H1 (cell line): ENCODE measurements around the gene HINT3. TPM values are rescaled to one million over a fixed set of nuclear protein-coding genes. Genes with fewer than 3 reads are reported as not detected.

Source experiments
- CTCF ChIA-PET: fragments of 300-600 bp; sonication (Branson Sonifier 250); formaldehyde crosslinking; loops from one replicate; lab custom pipeline; 2021; ENCODE audit not compliant: partially characterized antibody; lab: Charles Lee
- POLR2A ChIA-PET: fragments of 300-600 bp; sonication (Branson Sonifier 250); formaldehyde crosslinking; loops from one replicate; lab custom pipeline; 2021; ENCODE audit warnings: inconsistent platforms; ENCODE audit not compliant: partially characterized antibody; lab: Charles Lee
- DNase-seq, 2 experiments: peaks; one replicate each; pipeline versions ENCODE4 v3.0.0 to v3.0.0-alpha.2; 2010 to 2022; ENCODE audit warnings: low spot score in 2 of 2, low read depth in 1 of 2, mixed read lengths in 1 of 2
- FAIRE-seq: peaks from 2 replicates; lab custom pipeline; 2011; peaks lifted over from hg19 to GRCh38; lab: Jason Lieb, UNC
- H2AFZ ChIP-seq: 2 replicates; pipeline ENCODE4 v1.8.1; 2012; ENCODE audit warnings: low read length, inconsistent platforms
- H2AK5ac ChIP-seq: 2 replicates; pipeline ENCODE4 v1.6.1; 2013; ENCODE audit warnings: low read depth, low read length
- H2BK120ac ChIP-seq: replicated peaks from 2 replicates; pipeline ENCODE3; 2013; ENCODE audit warnings: low read depth, low read length, inconsistent platforms
- H2BK12ac ChIP-seq: 2 replicates; pipeline ENCODE4 v1.6.1; 2013; ENCODE audit warnings: low read depth, low read length
- H2BK15ac ChIP-seq: 2 replicates; pipeline ENCODE4 v1.6.1; 2013; ENCODE audit warnings: low read length
- H2BK20ac ChIP-seq: 2 replicates; pipeline ENCODE4 v1.6.1; 2013; ENCODE audit warnings: low read length
- H2BK5ac ChIP-seq: 2 replicates; pipeline ENCODE4 v1.6.1; 2013; ENCODE audit warnings: low read depth, low read length
- H3K14ac ChIP-seq: 2 replicates; pipeline ENCODE4 v1.6.1; 2013; ENCODE audit warnings: inconsistent platforms; ENCODE audit not compliant: insufficient read length
- H3K18ac ChIP-seq: 2 replicates; pipeline ENCODE4 v1.6.1; 2013; ENCODE audit warnings: low read length; ENCODE audit errors: extremely low read depth
- H3K23ac ChIP-seq: 2 replicates; pipeline ENCODE4 v1.6.1; 2013; ENCODE audit warnings: inconsistent platforms; ENCODE audit not compliant: insufficient read length
- H3K23me2 ChIP-seq: 2 replicates; pipeline ENCODE4 v1.6.1; 2013; ENCODE audit warnings: low read depth, low read length
- H3K27ac ChIP-seq: 2 replicates; pipeline ENCODE4 v1.6.1; 2011; ENCODE audit warnings: low read depth, low read length, inconsistent platforms
- H3K27me3 ChIP-seq, 4 experiments: replicated peaks in 1 of 4; 1 replicate in 1 of 4; 2 replicates in 3 of 4; pipeline versions ENCODE4 v1.6.1 to v1.8.1; 2011 to 2013; ENCODE audit warnings: low read length in 3 of 4, mild to moderate bottlenecking in 3 of 4, inconsistent platforms in 2 of 4, mixed read lengths in 2 of 4, moderate library complexity in 1 of 4; ENCODE audit not compliant: control insufficient read depth in 3 of 4, insufficient read depth in 3 of 4; ENCODE audit errors: extremely low read depth in 1 of 4
- H3K36me3 ChIP-seq, 4 experiments: 2 replicates each; pipeline versions ENCODE4 v1.6.1 to v1.8.1; 2011 to 2013; ENCODE audit warnings: mild to moderate bottlenecking in 4 of 4, low read length in 3 of 4, moderate library complexity in 2 of 4, control low read depth in 1 of 4, inconsistent platforms in 1 of 4; ENCODE audit not compliant: insufficient read depth in 4 of 4, control insufficient read depth in 2 of 4
- H3K4ac ChIP-seq: replicated peaks from 2 replicates; pipeline ENCODE3; 2013; ENCODE audit warnings: low read length, low read depth, mixed read lengths, inconsistent platforms; ENCODE audit not compliant: insufficient read length
- H3K4me1 ChIP-seq, 4 experiments: replicated peaks in 1 of 4; 1 replicate in 1 of 4; 2 replicates in 3 of 4; pipeline versions ENCODE4 v1.6.1 to v1.8.1; 2011 to 2013; ENCODE audit warnings: low read length in 3 of 4, inconsistent platforms in 2 of 4, mixed read lengths in 1 of 4; ENCODE audit not compliant: insufficient read depth in 4 of 4, control insufficient read depth in 3 of 4
- H3K4me2 ChIP-seq, 2 experiments: 2 replicates each; pipeline versions ENCODE4 v1.6.1 to v1.8.1; 2011 to 2013; ENCODE audit warnings: low read depth in 2 of 2, low read length in 2 of 2, control low read depth in 1 of 2, inconsistent platforms in 1 of 2, mild to moderate bottlenecking in 1 of 2; ENCODE audit not compliant: insufficient read depth in 1 of 2
- H3K4me3 ChIP-seq, 4 experiments: fragments of 200-600, 300-600 bp in 1 of 4; sonication (generic), shearing (Covaris generic), sonication (Bioruptor Twin) in 1 of 4; 2 replicates each; pipeline versions ENCODE4 v1.5.1 to v1.8.1; 2011 to 2016; ENCODE audit warnings: low read length in 4 of 4, low read depth in 3 of 4, control low read depth in 2 of 4, inconsistent platforms in 2 of 4, mild to moderate bottlenecking in 2 of 4, mixed read lengths in 1 of 4, moderate library complexity in 1 of 4; ENCODE audit not compliant: insufficient read depth in 2 of 4; ENCODE audit errors: extremely low read depth in 1 of 4
- H3K56ac ChIP-seq: replicated peaks from 2 replicates; pipeline ENCODE3; 2013; ENCODE audit warnings: low read depth, mild to moderate bottlenecking, mixed read lengths, low read length, inconsistent platforms; ENCODE audit not compliant: insufficient read length
- H3K79me1 ChIP-seq: 2 replicates; pipeline ENCODE4 v1.6.1; 2013; ENCODE audit warnings: low read depth, low read length, control low read depth
- H3K79me2 ChIP-seq, 2 experiments: 2 replicates each; pipeline versions ENCODE4 v1.6.1 to v1.8.1; 2012 to 2013; ENCODE audit warnings: low read length in 2 of 2, mild to moderate bottlenecking in 2 of 2, inconsistent platforms in 1 of 2; ENCODE audit not compliant: insufficient read depth in 2 of 2, control insufficient read depth in 1 of 2
- H3K9ac ChIP-seq, 4 experiments: replicated peaks in 1 of 4; 1 replicate in 1 of 4; 2 replicates in 3 of 4; pipeline versions ENCODE4 v1.6.1 to v1.8.1; 2011 to 2013; ENCODE audit warnings: low read depth in 3 of 4, low read length in 3 of 4, control low read depth in 2 of 4, mild to moderate bottlenecking in 2 of 4, moderate library complexity in 2 of 4, inconsistent platforms in 1 of 4; ENCODE audit errors: extremely low read depth in 1 of 4
- H3K9me3 ChIP-seq, 2 experiments: 2 replicates each; pipeline versions ENCODE4 v1.6.1 to v1.8.1; 2012 to 2013; ENCODE audit warnings: mild to moderate bottlenecking in 2 of 2, moderate library complexity in 2 of 2, control low read depth in 1 of 2, inconsistent platforms in 1 of 2, low read depth in 1 of 2, low read length in 1 of 2, mixed read lengths in 1 of 2; ENCODE audit not compliant: insufficient read depth in 2 of 2
- H4K20me1 ChIP-seq, 2 experiments: replicated peaks in 1 of 2; 2 replicates each; pipeline versions ENCODE3 to v1.8.1; 2011 to 2013; ENCODE audit warnings: inconsistent platforms in 2 of 2, low read length in 2 of 2, mild to moderate bottlenecking in 1 of 2; ENCODE audit not compliant: insufficient read depth in 2 of 2, control insufficient read depth in 1 of 2
- H4K5ac ChIP-seq: 2 replicates; pipeline ENCODE4 v1.6.1; 2013; ENCODE audit warnings: low read length, low read depth, mixed read lengths, inconsistent platforms; ENCODE audit not compliant: insufficient read length
- H4K8ac ChIP-seq: 2 replicates; pipeline ENCODE4 v1.8.0; 2013; ENCODE audit warnings: mild to moderate bottlenecking, moderate library complexity, low read length, inconsistent platforms; ENCODE audit not compliant: insufficient read depth; ENCODE audit errors: extremely low read depth
- H4K91ac ChIP-seq: replicated peaks from 2 replicates; pipeline ENCODE3; 2013; ENCODE audit warnings: low read length, mixed read lengths, inconsistent platforms; ENCODE audit not compliant: insufficient read length
- ASH2L ChIP-seq: fragments of 200-600, 300-600 bp; sonication (generic); IDR thresholded peaks from one replicate; pipeline ENCODE4 v1.7.1; 2017; ENCODE audit warnings: low read length
- CBX8 ChIP-seq: fragments of 300-800, 300-1000 bp; sonication (generic); IDR thresholded peaks from 2 replicates; pipeline ENCODE4 v1.7.1; 2016; ENCODE audit warnings: low read depth, low read length, borderline replicate concordance
- CEBPB ChIP-seq: IDR thresholded peaks from 2 replicates; pipeline ENCODE4 v1.6.1; 2012; ENCODE audit warnings: low read depth, low read length
- GTF2F1 ChIP-seq: IDR thresholded peaks from 2 replicates; pipeline ENCODE4 v1.6.1; 2012; ENCODE audit warnings: low read depth, low read length, improper control_type of control experiment, borderline replicate concordance
- JUN ChIP-seq: IDR thresholded peaks from 2 replicates; pipeline ENCODE4 v1.6.1; 2011; ENCODE audit warnings: low read depth, mild to moderate bottlenecking, improper control_type of control experiment, low read length
- RBBP5 ChIP-seq: IDR thresholded peaks from 2 replicates; pipeline ENCODE4 v1.7.1; 2012; ENCODE audit warnings: low read depth, mild to moderate bottlenecking, inconsistent platforms, low read length, moderate library complexity, borderline replicate concordance
- SAP30 ChIP-seq: fragments of 300-600 bp; sonication (generic); IDR thresholded peaks from 2 replicates; pipeline ENCODE4 v1.7.1; 2012; ENCODE audit warnings: low read length, moderate library complexity, mild to moderate bottlenecking, inconsistent platforms; ENCODE audit not compliant: insufficient read depth, insufficient replicate concordance
- SIX5 ChIP-seq: IDR thresholded peaks from 2 replicates; pipeline ENCODE4 v1.6.1; 2011; ENCODE audit warnings: mild to moderate bottlenecking, low read depth, low read length
- SP4 ChIP-seq: IDR thresholded peaks from 2 replicates; pipeline ENCODE4 v1.6.1; 2012; ENCODE audit warnings: low read length, inconsistent platforms
- SRF ChIP-seq: IDR thresholded peaks from 2 replicates; pipeline ENCODE4 v1.6.1; 2011; ENCODE audit warnings: mild to moderate bottlenecking, low read depth, low read length, moderate library complexity
- SUZ12 ChIP-seq: fragments of 200-600 bp; sonication (generic); IDR thresholded peaks from 2 replicates; pipeline ENCODE4 v1.6.1; 2012; ENCODE audit warnings: mild to moderate bottlenecking, inconsistent platforms, low read length, moderate library complexity, mixed read lengths
- ZNF274 ChIP-seq: IDR thresholded peaks from 2 replicates; pipeline ENCODE4 v1.7.0; 2012; ENCODE audit warnings: low read length, borderline replicate concordance; ENCODE audit errors: extremely low read depth
- polyA plus RNA-seq, 7 experiments: library from polyadenylated mRNA; depleted of rRNA in 3 of 7; stranded (reverse) in 5 of 7; unstranded in 2 of 7; fragments of >200 nt in 5 of 7; fragments of 200-250 nt in 2 of 7; gene quantifications; 1 replicate in 5 of 7; 2 replicates in 1 of 7; 4 replicates in 1 of 7; pipeline versions ENCODE4 v1.2.1 to v1.2.3, GENCODE V29; 2011 to 2013; ENCODE audit warnings: missing spikeins in 2 of 7, mixed read lengths in 2 of 7
- total RNA-seq: library from RNA; stranded (reverse); fragmentation: NEBNext Ultra II Directional; extraction: Animal tissue kit (Norgen Biotek cat#: 25700); gene quantifications from 2 replicates; pipeline ENCODE4 v1.2.1, GENCODE V29; 2021

Gene HINT3
- total and polyA plus RNA-seq, 2 of the 8 experiments (the other 6 are each of a cell fraction or from before 2014, with no cell fraction given), result 1.2 to 7.8 TPM

DNA sequence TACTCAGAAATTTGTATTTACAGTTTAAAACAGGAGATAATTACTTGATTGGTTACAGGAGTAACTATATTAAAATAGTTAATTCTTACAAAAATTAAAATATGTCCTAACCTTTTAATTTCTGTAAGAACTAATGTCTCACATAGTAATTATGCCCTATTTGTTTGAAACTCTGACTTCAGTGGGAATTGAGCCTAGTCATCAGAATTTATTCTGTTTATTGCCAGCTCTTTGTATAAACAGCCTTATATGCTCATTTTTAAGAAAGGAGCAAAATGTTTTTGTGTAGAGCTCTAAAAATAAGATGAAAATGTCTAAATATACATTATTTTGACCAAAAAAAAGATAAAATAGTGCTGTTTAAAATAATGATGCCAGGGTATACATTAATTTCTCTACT is 51.2 kb downstream of the HINT3 start:
- peaks cover 3 to 62% (median 22%) of the 10 kb centered on the region in 4 experiments; a peak in 7 of 8 replicates for H3K36me3 ChIP-seq
- ChIA-PET CTCF (no interaction called here), POLR2A (no interaction called here)

More for the DNA sequence above, 51.2 kb downstream of the HINT3 start:
- peaks cover 0 to under 1% of the 10 kb centered on the region in 2 experiments for H4K20me1 ChIP-seq
- H3K4ac ChIP-seq, result no peak overlapping the region
- H3K4me2 ChIP-seq, result no peak overlapping the region
- FAIRE-seq (no peak), DNase-seq (no peak)
- H2BK20ac ChIP-seq, result no peak overlapping the region
- no peak for TF ChIP-seq SIX5
- TF ChIP-seq CBX8, result no peak
- TF ChIP-seq SP4, result no peak
- no peak for TF ChIP-seq JUN
- no peak for TF ChIP-seq ZNF274
- TF ChIP-seq ASH2L, result no peak
- TF ChIP-seq CEBPB, result no peak
- no peak for TF ChIP-seq SRF
- no peak for TF ChIP-seq RBBP5
- TF ChIP-seq GTF2F1, result no peak
- no peak for TF ChIP-seq SUZ12
- no peak for TF ChIP-seq SAP30
- no peak overlapping the region for H4K5ac ChIP-seq
- H2BK12ac ChIP-seq, result no peak overlapping the region
- no peak overlapping the region for H3K9ac ChIP-seq
- H2AFZ ChIP-seq, result no peak overlapping the region
- no peak overlapping the region for H2BK120ac ChIP-seq
- no peak overlapping the region for H3K56ac ChIP-seq
- no peaks in the 10 kb centered on the region for H3K9me3 ChIP-seq
- no peak overlapping the region for H4K91ac ChIP-seq
- no peaks in the 10 kb centered on the region for H3K27me3 ChIP-seq
- H4K8ac ChIP-seq, result no peak overlapping the region
- H3K4me1 ChIP-seq, result no peaks in the 10 kb centered on the region
- H3K18ac ChIP-seq, result no peak overlapping the region
- H3K27ac ChIP-seq, result no peak overlapping the region
- H3K79me1 ChIP-seq, result no peaks in the 10 kb centered on the region
- no peaks in the 10 kb centered on the region for H3K23me2 ChIP-seq
- H3K14ac ChIP-seq, result no peak overlapping the region
- no peak overlapping the region for H2BK15ac ChIP-seq
- no peak overlapping the region for H2AK5ac ChIP-seq
- H2BK5ac ChIP-seq, result no peak overlapping the region
- H3K4me3 ChIP-seq, result no peak overlapping the region
- H3K79me2 ChIP-seq, result peaks cover 0 to 2% of the 10 kb centered on the region in 2 experiments; a peak in 1 of 4 replicates
- H3K23ac ChIP-seq, result no peak overlapping the region
